Aorta (tissue), 5 donors: ENCODE data around the gene MRPL39. TPM values are rescaled to one million over a fixed set of nuclear protein-coding genes. Genes with fewer than 3 reads are reported as not detected.

Experiments
- ATAC-seq: fragments of 200-7000 bp; cut with Tn5 transposase; one replicate; pipeline ENCODE4 v1.9.1; 2022; ENCODE audit warnings: moderate library complexity; ENCODE audit not compliant: low FRiP score
- DNase-seq, 2 donors: peaks; one replicate each; pipeline ENCODE4 v3.0.0-alpha.2; 2020
- H3K27ac ChIP-seq, 2 donors: one replicate each; pipeline ENCODE4 v1.5.1; 2013; ENCODE audit warnings: low read length in 2 of 2, mild to moderate bottlenecking in 2 of 2, moderate library complexity in 2 of 2, control low read depth in 1 of 2, inconsistent platforms in 1 of 2, low read depth in 1 of 2
- H3K27me3 ChIP-seq, 2 donors: one replicate each; pipeline ENCODE4 v1.6.1; 2013; ENCODE audit warnings: control low read depth in 1 of 2, low read length in 1 of 2, mild to moderate bottlenecking in 1 of 2, moderate library complexity in 1 of 2; ENCODE audit not compliant: insufficient read depth in 2 of 2, control insufficient read depth in 1 of 2
- H3K36me3 ChIP-seq, 2 donors: one replicate each; pipeline ENCODE4 v1.6.1; 2013; ENCODE audit warnings: control low read depth in 1 of 2, low read length in 1 of 2, mild to moderate bottlenecking in 1 of 2; ENCODE audit not compliant: insufficient read depth in 2 of 2, control insufficient read depth in 1 of 2
- H3K4me1 ChIP-seq, 2 donors: one replicate each; pipeline ENCODE4 v1.6.1; 2013; ENCODE audit warnings: low read length in 2 of 2, control low read depth in 1 of 2, mild to moderate bottlenecking in 1 of 2, moderate library complexity in 1 of 2; ENCODE audit not compliant: insufficient read depth in 2 of 2, control insufficient read depth in 1 of 2
- H3K4me3 ChIP-seq, 2 donors: one replicate each; pipeline ENCODE4 v1.5.1; 2013; ENCODE audit warnings: low read length in 2 of 2, control low read depth in 1 of 2, mild to moderate bottlenecking in 1 of 2
- H3K9me3 ChIP-seq: one replicate; pipeline ENCODE4 v1.6.1; 2013; ENCODE audit warnings: mild to moderate bottlenecking, low read length; ENCODE audit not compliant: control insufficient read depth
- WGBS, 2 donors: extraction: QIAGEN DNeasy Blood & Tissue Kit; methylation state at CpG; one replicate each; pipeline ENCODE4 v1.1.7; 2013; 5-methylcytosine and 5-hydroxymethylcytosine counted together
- intact Hi-C, 2 donors: fragments of 100-400 bp; cut with DNase I; formaldehyde crosslinking; loops; one replicate each; pipeline versions ENCODE4 v1.14.2 to v1.15.0; 2022
- polyA plus RNA-seq, 2 donors: library from polyadenylated mRNA; stranded (reverse); fragments of 200-250 nt; gene quantifications; one replicate each; pipeline ENCODE4 v1.2.3, GENCODE V29; 2013
- total RNA-seq, 2 donors: library from RNA; stranded (reverse); fragmentation: NEBNext Ultra II Directional; extraction: Animal tissue kit (Norgen Biotek cat#: 25700); gene quantifications; one replicate each; pipeline ENCODE4 v1.2.1, GENCODE V29; 2021
- donor health status: healthy with polysubstance abuse.
- donor health status: Bipolar disorder and iron deficiency.
- donor health status: DM: no; HTN: no; CAD: no.
- donor health status: DM: no; HTN: no; CAD: no.
- donor health status: DM: yes; HTN: yes; CAD: no.

MRPL39 gene
- total and polyA plus RNA-seq, 4 donors = 15.8 to 30.3 (median 18.2) TPM

DNA sequence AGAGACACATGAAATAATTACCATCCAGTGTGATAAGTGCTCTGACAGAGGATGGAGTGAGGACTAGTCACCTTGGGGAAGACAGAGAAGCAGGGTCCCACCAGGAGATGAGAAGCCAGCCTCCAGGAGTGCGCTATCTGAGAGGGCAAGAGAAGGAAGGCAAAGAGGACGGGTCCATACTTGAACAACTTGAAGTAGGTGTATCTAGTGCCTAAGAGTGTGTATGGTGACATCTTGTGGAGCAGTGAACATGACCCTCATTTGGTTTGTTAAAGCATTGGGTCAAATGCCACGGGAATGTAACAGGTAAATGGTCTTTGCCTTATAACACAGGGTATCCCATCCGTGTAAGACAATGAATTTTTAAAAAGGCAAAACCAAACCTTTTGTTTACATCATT lies 39.8 kb downstream of the MRPL39 start:
- DNase-seq (no peak), ATAC-seq (peak; percentile 34)
- Histone ChIP-seq H3K9me3 (no peaks in the 10 kb centered on the region), H3K4me1 (peaks cover 3 to 4% of the 10 kb centered on the region in 2 donors), H3K27ac (no peak overlapping the region), H3K27me3 (no peaks in the 10 kb centered on the region), H3K4me3 (no peak overlapping the region), H3K36me3 (peaks cover 0 to 4% of the 10 kb centered on the region in 2 donors)
- intact Hi-C loops = no loop called here
- 88 to 92% methylated on average over 4 of the region's 4 CpGs for WGBS, 2 donors

- no peak for DNase-seq
- intact Hi-C loops = no loop called here
- Histone ChIP-seq H3K4me1 (peaks cover 3 to 4% of the 10 kb centered on the region in 2 donors), H3K9me3 (no peaks in the 10 kb centered on the region), H3K36me3 (peaks cover 0 to 4% of the 10 kb centered on the region in 2 donors), H3K4me3 (no peak overlapping the region), H3K27me3 (no peaks in the 10 kb centered on the region), H3K27ac (no peak overlapping the region)
- 83 to 88% methylated on average over 3 of the region's 3 CpGs for WGBS, 2 donors
- ATAC-seq = no peak
Observed at GRCh38 chr21:25566645-25567044, 40.6 kb downstream of the MRPL39 start.

DNA sequence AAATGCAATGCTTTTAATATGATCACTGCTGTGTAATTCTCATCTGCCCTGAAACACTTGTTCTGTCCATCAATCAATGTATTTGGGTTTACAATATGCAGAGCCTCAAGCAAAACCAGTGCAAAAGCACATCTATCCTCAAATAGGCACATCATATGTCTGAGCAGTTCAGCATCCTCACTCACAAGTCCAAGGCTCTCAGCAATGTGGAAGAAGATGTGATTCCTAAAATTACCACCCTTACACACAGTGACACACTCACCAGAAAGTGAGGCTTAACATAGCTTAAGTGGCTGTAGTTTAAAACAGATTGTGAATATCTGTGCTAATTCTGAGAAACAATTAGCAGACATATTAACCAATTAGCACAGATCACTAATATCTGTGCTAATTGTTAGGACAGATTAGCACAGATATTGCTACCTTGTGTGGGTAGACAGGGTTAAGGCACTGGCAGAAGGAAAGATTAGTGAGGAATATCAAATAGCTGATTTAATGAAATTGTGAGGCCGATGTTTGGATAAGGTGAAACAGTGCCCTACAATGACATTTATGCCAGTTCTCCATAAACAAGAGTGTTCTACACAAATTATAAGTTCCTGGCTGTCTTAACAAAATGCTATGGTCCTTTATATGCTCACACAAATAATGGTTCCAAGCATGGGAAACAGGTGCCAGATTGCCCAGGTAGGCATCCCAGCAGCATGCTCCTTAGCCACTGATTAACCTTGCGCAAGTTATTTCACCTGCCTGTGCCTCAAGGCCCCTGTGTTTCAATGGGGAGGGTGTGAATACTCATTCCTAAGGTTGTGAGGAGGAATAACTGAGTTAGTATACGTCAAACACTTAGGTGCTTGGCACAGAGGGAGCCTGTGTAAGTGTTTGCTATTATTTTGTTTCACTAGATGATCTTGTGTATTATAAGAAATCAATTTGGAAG lies 41.7 kb downstream of the MRPL39 start:
- no peaks in the 10 kb centered on the region for H3K27me3 ChIP-seq
- peaks cover 0 to 4% of the 10 kb centered on the region in 2 donors for H3K36me3 ChIP-seq
- no peak overlapping the region for H3K4me3 ChIP-seq
- peaks cover 3 to 4% of the 10 kb centered on the region in 2 donors for H3K4me1 ChIP-seq
- H3K27ac ChIP-seq = no peak overlapping the region
- WGBS, 2 donors = 93 to 95% methylated on average over 3 of the region's 3 CpGs
- DNase-seq (no peak), ATAC-seq (no peak)
- intact Hi-C loops = no loop called here
- no peaks in the 10 kb centered on the region for H3K9me3 ChIP-seq

- H3K36me3 ChIP-seq = peaks cover 0 to 4% of the 10 kb centered on the region in 2 donors
- ATAC-seq (no peak), DNase-seq (no peak)
- H3K27me3 ChIP-seq = no peaks in the 10 kb centered on the region
- WGBS, 2 donors = 93 to 96% methylated on average over 3 of the region's 3 CpGs
- no peaks in the 10 kb centered on the region for H3K9me3 ChIP-seq
- H3K4me3 ChIP-seq = no peak overlapping the region
- peaks cover 3 to 7% of the 10 kb centered on the region in 2 donors for H3K4me1 ChIP-seq
- H3K27ac ChIP-seq = no peak overlapping the region
- intact Hi-C loops = loop anchor here in 1 of 2 donors (5.0 kb wide), 1 partner anchor 112 kb away; no protein-coding TSS in a partner anchor
Observed at GRCh38 chr21:25564349-25564948, 42.8 kb downstream of the MRPL39 start.

GRCh38 chr21:25563361-25564116 lies 43.7 kb downstream of the MRPL39 start:
- ATAC-seq (no peak), DNase-seq (no peak)
- intact Hi-C loops = loop anchor here in 1 of 2 donors (5.0 kb wide), 1 partner anchor 111 kb away; no protein-coding TSS in a partner anchor
- Histone ChIP-seq H3K4me3 (peak overlapping the region in 1 of 2 donors; percentile 64), H3K27ac (no peak overlapping the region), H3K36me3 (peaks cover 0 to 4% of the 10 kb centered on the region in 2 donors), H3K27me3 (no peaks in the 10 kb centered on the region), H3K4me1 (peaks cover 3 to 7% of the 10 kb centered on the region in 2 donors), H3K9me3 (no peaks in the 10 kb centered on the region)
- 53 to 67% methylated on average over 3 of the region's 3 CpGs for WGBS, 2 donors

DNA sequence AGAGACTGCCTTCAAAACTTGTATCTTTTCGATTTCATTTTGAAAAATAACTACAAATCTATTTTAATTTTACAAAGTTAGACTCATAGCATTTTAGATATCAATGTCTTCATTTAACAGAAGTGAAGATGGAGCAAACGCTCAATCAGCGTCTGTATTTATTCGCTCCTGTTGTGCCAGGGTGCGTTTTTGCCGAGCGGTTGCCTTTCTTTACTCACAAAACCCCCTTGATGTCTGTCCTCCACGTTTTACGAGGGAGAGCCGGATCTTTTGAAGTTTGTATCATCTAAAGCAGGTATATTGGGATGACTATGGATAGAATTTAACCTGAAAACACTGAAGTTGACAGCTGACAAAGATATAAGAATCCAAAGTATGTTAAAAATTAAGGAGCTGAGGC lies 44.6 kb downstream of the MRPL39 start:
- ATAC-seq = no peak
- no peaks in the 10 kb centered on the region for H3K27me3 ChIP-seq
- H3K27ac ChIP-seq = peak overlapping the region in 1 of 2 donors; percentile 14
- intact Hi-C loops = loop anchor here in 1 of 2 donors (5.0 kb wide), 1 partner anchor 110 kb away; no protein-coding TSS in a partner anchor
- WGBS, 2 donors = 22 to 38% methylated on average over 10 of the region's 10 CpGs
- H3K4me1 ChIP-seq = peaks cover 3 to 7% of the 10 kb centered on the region in 2 donors
- H3K4me3 ChIP-seq = peak overlapping the region; percentile 59 to 64
- DNase-seq = no peak
- H3K9me3 ChIP-seq = no peaks in the 10 kb centered on the region
- peaks cover 0 to 4% of the 10 kb centered on the region in 2 donors for H3K36me3 ChIP-seq

GRCh38 chr21:25561668-25562641 lies 45.3 kb downstream of the MRPL39 start:
- peak overlapping the region; percentile 78 to 93 for H3K27ac ChIP-seq

More at GRCh38 chr21:25561668-25562641, 45.3 kb downstream of the MRPL39 start:
- no peaks in the 10 kb centered on the region for H3K9me3 ChIP-seq
- intact Hi-C loops = loop anchor here in 1 of 2 donors (5.0 kb wide), 1 partner anchor 110 kb away; no protein-coding TSS in a partner anchor
- 0% methylated on average over 58 to 74 of the region's 74 CpGs for WGBS, 2 donors
- H3K4me3 ChIP-seq = peak overlapping the region; percentile 64 to 70
- H3K36me3 ChIP-seq = peaks cover 0 to 4% of the 10 kb centered on the region in 2 donors
- no peaks in the 10 kb centered on the region for H3K27me3 ChIP-seq
- peaks cover 3 to 7% of the 10 kb centered on the region in 2 donors for H3K4me1 ChIP-seq
- ATAC-seq (peak; percentile 88), DNase-seq (peak; percentile 81 to 89)
